Heart right ventricle (tissue), 16 donors: Measurements from ENCODE around the gene SMC1A. TPM values are rescaled to one million over a fixed set of nuclear protein-coding genes. Genes with fewer than 3 reads are reported as not detected.
"Not testable (repeated sequence)": the region's sequence is repeated elsewhere in the genome, so short reads cannot be mapped to it uniquely, and the experiment has no call there.

Experiments used
- ATAC-seq, 8 donors: fragments of 200-7000 bp; cut with Tn5 transposase; one replicate each; pipeline ENCODE4 v1.9.1; 2020; ENCODE audit warnings: mild to moderate bottlenecking in 8 of 8, moderate library complexity in 8 of 8, moderate number of reproducible peaks in 1 of 8
- DNase-seq, 2 donors: peaks; one replicate each; pipeline ENCODE4 v3.0.0-alpha.2; 2020
- H3K27ac ChIP-seq, 10 donors: fragments of 200-600 bp; sonication (generic) in 2 of 10; one replicate each; pipeline versions ENCODE4 v1.5.0 to v1.8.0; 2020 to 2022; ENCODE audit warnings: mild to moderate bottlenecking in 3 of 10
- H3K27me3 ChIP-seq, 7 donors: fragments of 200-600 bp; one replicate each; pipeline ENCODE4 v1.8.0; 2021 to 2022; ENCODE audit warnings: mild to moderate bottlenecking in 2 of 7
- H3K36me3 ChIP-seq, 9 donors: fragments of 200-600 bp; sonication (generic) in 1 of 9; one replicate each; pipeline versions ENCODE4 v1.5.0 to v1.8.0; 2020 to 2022; ENCODE audit warnings: mild to moderate bottlenecking in 2 of 9
- H3K4me1 ChIP-seq, 9 donors: fragments of 200-600 bp; sonication (generic) in 1 of 9; one replicate each; pipeline versions ENCODE4 v1.5.0 to v1.8.0; 2020 to 2022; ENCODE audit warnings: mild to moderate bottlenecking in 4 of 9
- H3K4me3 ChIP-seq, 10 donors: fragments of 200-600 bp; sonication (generic) in 2 of 10; one replicate each; pipeline versions ENCODE4 v1.5.0 to v1.8.0; 2020 to 2022; ENCODE audit warnings: mild to moderate bottlenecking in 7 of 10, moderate library complexity in 2 of 10
- H3K9me3 ChIP-seq, 11 donors: fragments of 200-600 bp in 10 of 11; sonication (generic) in 2 of 11; one replicate each; pipeline versions ENCODE4 v1.5.0 to v1.8.0; 2013 to 2022; ENCODE audit warnings: mild to moderate bottlenecking in 2 of 11, control low read depth in 1 of 11, moderate library complexity in 1 of 11
- WGBS, 2 donors: extraction: QIAGEN DNeasy Blood & Tissue Kit; methylation state at CpG; one replicate each; pipeline ENCODE4 v1.1.7; 2013; ENCODE audit warnings: inconsistent platforms in 1 of 2; 5-methylcytosine and 5-hydroxymethylcytosine counted together
- intact Hi-C, 10 donors: fragments of 100-400 bp; cut with DNase I; formaldehyde crosslinking; loops; one replicate each; pipeline versions ENCODE4 v1.11.1 to v1.14.2; 2022
- polyA plus RNA-seq, 2 donors: library from polyadenylated mRNA; stranded (reverse); fragments of 200-250 nt; gene quantifications; one replicate each; pipeline ENCODE4 v1.2.3, GENCODE V29; 2013
- total RNA-seq, 10 donors: library from RNA; stranded (reverse); fragmentation: NEBNext Ultra II Directional in 3 of 10; extraction: Animal tissue kit (Norgen Biotek cat#: 25700) in 3 of 10; gene quantifications; one replicate each; pipeline versions ENCODE4 v1.2.1 to v1.2.4, GENCODE V29; 2021 to 2023
- TF ChIP-seq, protein P1 (sequence below), 9 donors: fragments of 200-600 bp; sonication (generic) in 2 of 9; IDR thresholded peaks; one replicate each; pipeline versions ENCODE4 v1.5.0 to v1.8.0; 2021 to 2022; ENCODE audit warnings: antibody characterized with exemption in 9 of 9, mild to moderate bottlenecking in 5 of 9, moderate library complexity in 1 of 9
- donor health status: Arrhythmogenic right ventricular cardiomyopathy.
- donor health status: ischemic (EF 13 %, LVEDD 7.1; RV severe dilation, severe dysfunction).
- donor health status: healthy with polysubstance abuse.
- donor health status: DM: no; HTN: yes; CAD: no.
- donor health status: DM: no; HTN: no; CAD: no.
- donor health status: ischemic (EF 25% LVEDD 6.9; RV normal size, moderate dysfunction).
- donor health status: ischemic (EF 25% LVEDD 5.7; RV mildly dilated, moderate dysfunction).
- donor health status: healthy.
- donor health status: DM: yes; HTN: yes; CAD: no.
- donor health status: Ischemic cardiomyopathy.
- donor health status: ischemic (EF 35%, LVEDD 5.7; RV mildly dilated, moderate dysfunction).
- donor health status: nonischemic (EF 11% LVEDD 7.7; RV severe dilation, severe dysfunction).
- donor health status: DM: yes; HTN: yes; CAD: no.
- donor health status: PGD.
- donor health status: ischemic (EF 29% LVEDD 5.4; RV normal size, mild dysfunction).
- donor health status: nonischemic (EF 23%, LVEDD 6.1; RV moderate dilation, normal function).

The SMC1A gene
- total and polyA plus RNA-seq, 12 donors, result 9.5 to 55.1 (median 34.9) TPM

DNA sequence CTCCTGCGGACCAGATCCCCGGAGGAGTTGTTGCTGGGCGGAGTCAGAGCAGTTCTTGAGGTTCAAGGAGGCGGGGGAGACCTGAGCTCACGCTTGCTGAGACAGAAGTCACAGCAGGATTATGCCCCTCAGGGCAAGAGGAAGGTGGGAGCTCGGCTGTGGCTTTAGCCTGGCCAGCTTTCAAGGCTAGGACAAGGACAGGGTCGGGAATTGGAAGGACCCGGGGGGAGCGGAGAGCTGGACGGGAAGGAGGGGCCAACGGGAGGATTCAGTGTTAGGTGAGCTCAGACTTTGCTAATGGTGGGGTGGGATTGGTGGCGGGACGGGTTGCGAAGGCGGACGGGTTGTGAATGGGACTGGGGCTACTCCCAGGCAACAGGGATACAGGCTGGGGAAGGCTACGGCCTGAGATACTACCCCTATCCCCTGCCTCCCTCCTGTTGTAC lies 430 bp upstream of the SMC1A start, which contains the start of gene RIBC1:
RIBC1 (plus strand) TSS at position 13 of the 446 bp plus-strand sequence. CDS start 3,404 bp downstream, outside the sequence.
- H3K4me1 ChIP-seq, result peaks cover 0 to 29% (median 14%) of the 10 kb centered on the region in 9 donors
- TF ChIP-seq, protein P1, sequence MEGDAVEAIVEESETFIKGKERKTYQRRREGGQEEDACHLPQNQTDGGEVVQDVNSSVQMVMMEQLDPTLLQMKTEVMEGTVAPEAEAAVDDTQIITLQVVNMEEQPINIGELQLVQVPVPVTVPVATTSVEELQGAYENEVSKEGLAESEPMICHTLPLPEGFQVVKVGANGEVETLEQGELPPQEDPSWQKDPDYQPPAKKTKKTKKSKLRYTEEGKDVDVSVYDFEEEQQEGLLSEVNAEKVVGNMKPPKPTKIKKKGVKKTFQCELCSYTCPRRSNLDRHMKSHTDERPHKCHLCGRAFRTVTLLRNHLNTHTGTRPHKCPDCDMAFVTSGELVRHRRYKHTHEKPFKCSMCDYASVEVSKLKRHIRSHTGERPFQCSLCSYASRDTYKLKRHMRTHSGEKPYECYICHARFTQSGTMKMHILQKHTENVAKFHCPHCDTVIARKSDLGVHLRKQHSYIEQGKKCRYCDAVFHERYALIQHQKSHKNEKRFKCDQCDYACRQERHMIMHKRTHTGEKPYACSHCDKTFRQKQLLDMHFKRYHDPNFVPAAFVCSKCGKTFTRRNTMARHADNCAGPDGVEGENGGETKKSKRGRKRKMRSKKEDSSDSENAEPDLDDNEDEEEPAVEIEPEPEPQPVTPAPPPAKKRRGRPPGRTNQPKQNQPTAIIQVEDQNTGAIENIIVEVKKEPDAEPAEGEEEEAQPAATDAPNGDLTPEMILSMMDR (IDR thresholded peaks at IDR 0.05), result no peak
- peak in 4 of 8 donors; percentile 1 to 28 (median 8) for ATAC-seq
- H3K9me3 ChIP-seq, result no peaks in the 10 kb centered on the region
- H3K27me3 ChIP-seq, result no peaks in the 10 kb centered on the region
- H3K27ac ChIP-seq, result peak within 1 kb of the TSS; percentile 81 to 96 (median 92)
- peak within 1 kb of the TSS; percentile 50 to 83 (median 70) for H3K4me3 ChIP-seq
- intact Hi-C loops, result loop anchor here in 1 of 10 donors (10.0 kb wide), 1 partner anchor 198 kb away; the partner anchor contains the start of gene KDM5C
- peaks cover 0 to 3% (median 0%) of the 10 kb centered on the region in 9 donors for H3K36me3 ChIP-seq
- 5 to 9% methylated on average over 14 to 17 of the region's 17 CpGs for WGBS, 2 donors
- no peak for DNase-seq

DNA sequence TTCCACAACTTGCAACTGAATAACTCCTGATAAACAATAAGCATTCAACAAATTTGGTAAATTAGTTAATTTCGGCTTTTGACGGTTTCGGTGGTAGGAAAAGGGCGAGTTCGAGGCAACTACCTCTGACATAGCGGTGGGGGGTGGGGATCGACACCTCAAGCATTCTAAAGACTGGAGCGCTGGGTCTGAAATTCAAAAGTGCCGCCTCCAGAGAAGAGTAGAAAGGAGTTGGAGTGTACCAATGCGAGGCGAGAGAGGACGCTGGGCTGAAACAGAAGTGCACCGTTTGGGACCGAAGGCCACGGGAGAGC lies 725 bp downstream of the SMC1A start:
- ATAC-seq, result peak in 1 of 8 donors; percentile 14
- WGBS, 2 donors, result 0% methylated on average over 14 to 15 of the region's 15 CpGs
- TF ChIP-seq, protein P1 (IDR thresholded peaks at IDR 0.05), result no peak
- DNase-seq, result no peak
- H3K27me3 ChIP-seq, result no peaks in the 10 kb centered on the region
- no peaks in the 10 kb centered on the region for H3K9me3 ChIP-seq
- peak overlapping the region; percentile 81 to 96 (median 92) for H3K27ac ChIP-seq
- peaks cover 0 to 29% (median 14%) of the 10 kb centered on the region in 9 donors for H3K4me1 ChIP-seq
- intact Hi-C loops, result loop anchor here in 1 of 10 donors (10.0 kb wide), 1 partner anchor 197 kb away; the partner anchor contains the start of gene KDM5C
- peaks cover 0 to 14% (median 0%) of the 10 kb centered on the region in 9 donors for H3K36me3 ChIP-seq
- H3K4me3 ChIP-seq, result peak overlapping the region; percentile 50 to 83 (median 70)

DNA sequence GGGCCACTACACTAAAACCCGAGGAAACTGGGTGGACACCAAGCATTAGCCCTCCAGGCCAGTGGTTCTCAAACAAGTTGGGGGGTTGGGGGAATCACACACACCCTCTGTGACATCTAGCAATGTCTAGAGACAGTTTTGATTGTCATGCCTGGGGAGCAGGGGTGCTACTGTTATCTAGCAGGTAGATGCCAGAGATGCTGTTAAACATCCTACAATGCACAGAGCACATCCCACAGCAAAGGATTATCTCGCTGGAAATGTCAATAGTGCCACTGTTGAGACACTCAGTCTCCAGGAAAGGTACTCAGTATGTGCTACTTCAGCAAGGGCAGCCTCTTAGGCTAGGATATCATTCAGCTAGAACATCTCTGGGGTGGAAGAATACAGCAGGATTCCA lies 1.3 kb downstream of the SMC1A start:
- TF ChIP-seq, protein P1 (IDR thresholded peaks at IDR 0.05), result no peak
- no peak for ATAC-seq
- no peak for DNase-seq
- Histone ChIP-seq H3K4me1 (peaks cover 0 to 29% (median 14%) of the 10 kb centered on the region in 9 donors), H3K27me3 (no peaks in the 10 kb centered on the region), H3K27ac (no peak overlapping the region), H3K36me3 (peaks cover 0 to 17% (median 0%) of the 10 kb centered on the region in 9 donors), H3K9me3 (no peaks in the 10 kb centered on the region), H3K4me3 (peak overlapping the region in 9 of 10 donors; percentile 50 to 83 (median 71))
- intact Hi-C loops, result loop anchor here in 1 of 10 donors (10.0 kb wide), 1 partner anchor 196 kb away; the partner anchor contains the start of gene KDM5C
- 33 to 37% methylated on average over 2 of the region's 2 CpGs for WGBS, 2 donors

DNA sequence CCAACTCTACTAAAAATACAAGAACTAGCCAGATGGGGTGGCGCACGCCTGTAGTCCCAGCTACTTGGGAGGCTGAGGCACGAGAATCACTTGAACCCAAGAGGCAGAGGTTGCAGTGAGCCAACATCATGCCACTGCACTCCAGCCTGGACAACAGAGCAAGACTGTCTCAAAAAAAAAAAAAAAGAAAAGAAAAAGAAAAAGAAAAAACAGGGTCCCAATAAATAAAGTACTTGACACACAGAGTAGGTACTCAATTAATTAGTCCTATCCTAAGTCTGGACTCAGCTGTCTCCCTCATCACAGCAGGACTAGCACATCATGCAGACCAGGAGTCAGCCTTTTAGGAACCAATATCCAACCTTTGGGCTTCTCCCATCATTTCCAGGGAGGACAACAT lies 2.1 kb downstream of the SMC1A start:
- intact Hi-C loops, result loop anchor here in 1 of 10 donors (10.0 kb wide), 1 partner anchor 196 kb away; the partner anchor contains the start of gene KDM5C
- not testable (repeated sequence) for DNase-seq, H3K4me3 ChIP-seq, ATAC-seq, H3K9me3 ChIP-seq, H3K27ac ChIP-seq, H3K27me3 ChIP-seq
- Histone ChIP-seq H3K4me1 (peaks cover 0 to 29% (median 14%) of the 10 kb centered on the region in 9 donors), H3K36me3 (peaks cover 0 to 17% (median 0%) of the 10 kb centered on the region in 9 donors)
- 89 to 96% methylated on average over 3 of the region's 3 CpGs for WGBS, 2 donors

DNA sequence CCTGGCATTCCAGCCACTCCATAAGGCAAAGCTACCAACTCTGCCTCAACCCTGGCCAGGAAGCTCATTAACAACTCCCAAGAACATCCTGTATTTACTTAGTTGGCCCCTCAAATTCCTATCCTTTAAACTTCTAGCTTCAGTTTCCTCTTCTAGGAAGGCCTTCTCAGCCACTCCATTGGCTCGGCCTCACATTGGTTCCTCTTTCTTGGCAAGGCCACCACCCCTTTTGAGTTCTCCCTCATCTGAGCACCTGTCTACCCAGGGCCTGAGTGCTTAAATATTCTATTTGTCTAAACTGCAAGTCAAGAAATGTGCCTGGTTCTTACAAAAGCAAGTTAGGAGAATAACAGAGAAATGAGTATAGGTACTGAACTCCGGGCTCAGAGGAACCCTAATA lies 10.0 kb downstream of the SMC1A start:
- DNase-seq (no peak), ATAC-seq (no peak)
- Histone ChIP-seq H3K4me1 (no peaks in the 10 kb centered on the region), H3K27ac (no peak overlapping the region), H3K9me3 (no peaks in the 10 kb centered on the region), H3K27me3 (no peaks in the 10 kb centered on the region), H3K4me3 (no peak overlapping the region), H3K36me3 (peaks cover 0 to 88% (median 12%) of the 10 kb centered on the region in 9 donors)
- intact Hi-C loops, result loop anchor here in 1 of 10 donors (10.0 kb wide), 1 partner anchor 62 kb away; no protein-coding TSS in a partner anchor
- TF ChIP-seq, protein P1 (IDR thresholded peaks at IDR 0.05), result no peak
- 95 to 100% methylated on average over 2 of the region's 2 CpGs for WGBS, 2 donors
